Frontal cortex (tissue), 4 donors: ENCODE results near the gene PAK6. TPM values are rescaled to one million over a fixed set of nuclear protein-coding genes. Genes with fewer than 3 reads are reported as not detected.

Experiments used
- DNase-seq, 2 donors: peaks; one replicate each; pipeline ENCODE4 v3.0.0; 2012; ENCODE audit warnings: low spot score in 2 of 2
- FAIRE-seq: peaks from 2 replicates; lab custom pipeline; 2012; peaks lifted over from hg19 to GRCh38; lab: Jason Lieb, UNC
- total RNA-seq: library from RNA; depleted of rRNA; stranded (reverse); fragments of >200 nt; gene quantifications from one replicate; pipeline ENCODE4 v1.2.3, GENCODE V29; 2014
- donor health status: control.
- donor health status: control.
- donor health status: control.

The PAK6 gene
- total RNA-seq, 1 donor from 2014 or later, result 11.8 TPM

GRCh38 chr15:40272485-40273056, 33.7 kb downstream of the PAK6 start:
- DNase-seq (no peak), FAIRE-seq (no peak)

DNA sequence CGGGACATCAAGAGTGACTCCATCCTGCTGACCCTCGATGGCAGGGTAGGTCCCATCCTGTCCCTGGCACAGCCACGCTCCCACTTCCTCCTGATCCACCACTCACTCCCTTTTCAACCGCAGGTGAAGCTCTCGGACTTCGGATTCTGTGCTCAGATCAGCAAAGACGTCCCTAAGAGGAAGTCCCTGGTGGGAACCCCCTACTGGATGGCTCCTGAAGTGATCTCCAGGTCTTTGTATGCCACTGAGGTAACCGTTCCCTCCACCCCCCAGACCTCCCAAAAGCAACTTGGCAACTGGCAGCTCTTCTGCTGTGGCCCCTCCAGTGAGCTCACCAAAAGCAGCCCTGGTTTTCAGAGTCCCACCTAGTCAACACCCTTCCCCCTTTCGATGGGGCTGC, 34.6 kb downstream of the PAK6 start:
- DNase-seq (no peak), FAIRE-seq (no peak)

- DNase-seq (peak; percentile 72 to 83), FAIRE-seq (no peak)
These were observed 35.7 kb downstream of the PAK6 start for GRCh38 chr15:40274350-40275274.

GRCh38 chr15:40275523-40275922, 36.7 kb downstream of the PAK6 start:
- FAIRE-seq (no peak), DNase-seq (no peak)

DNA sequence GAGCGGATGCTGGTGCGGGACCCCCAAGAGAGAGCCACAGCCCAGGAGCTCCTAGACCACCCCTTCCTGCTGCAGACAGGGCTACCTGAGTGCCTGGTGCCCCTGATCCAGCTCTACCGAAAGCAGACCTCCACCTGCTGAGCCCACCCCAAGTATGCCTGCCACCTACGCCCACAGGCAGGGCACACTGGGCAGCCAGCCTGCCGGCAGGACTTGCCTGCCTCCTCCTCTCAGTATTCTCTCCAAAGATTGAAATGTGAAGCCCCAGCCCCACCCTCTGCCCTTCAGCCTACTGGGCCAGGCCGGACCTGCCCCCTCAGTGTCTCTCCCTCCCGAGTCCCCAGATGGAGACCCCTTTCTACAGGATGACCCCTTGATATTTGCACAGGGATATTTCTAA, 37.1 kb downstream of the PAK6 start:
- DNase-seq (no peak), FAIRE-seq (no peak)

DNA sequence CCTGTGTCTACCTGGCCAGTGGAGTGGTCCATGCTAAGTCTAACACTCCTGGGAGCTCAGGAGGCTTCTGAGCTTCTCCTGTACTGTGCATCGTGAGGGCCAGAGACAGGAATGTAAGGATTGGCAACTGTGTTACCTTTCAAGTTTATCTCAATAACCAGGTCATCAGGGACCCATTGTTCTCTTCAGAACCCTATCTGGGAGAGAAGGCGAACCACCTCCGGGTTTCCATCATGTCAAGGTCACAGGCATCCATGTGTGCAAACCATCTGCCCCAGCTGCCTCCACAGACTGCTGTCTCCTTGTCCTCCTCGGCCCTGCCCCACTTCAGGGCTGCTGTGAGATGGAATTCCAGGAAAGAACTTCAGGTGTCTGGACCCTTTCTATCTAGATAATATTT, 38.1 kb downstream of the PAK6 start:
- DNase-seq (no peak), FAIRE-seq (no peak)

GRCh38 chr15:40277471-40277870, 38.6 kb downstream of the PAK6 start:
- no peak for FAIRE-seq
- DNase-seq, result no peak

GRCh38 chr15:40278026-40278425, 39.2 kb downstream of the PAK6 start:
- no peak for FAIRE-seq
- no peak for DNase-seq

GRCh38 chr15:40279437-40280141, 40.7 kb downstream of the PAK6 start:
- DNase-seq (peak; percentile 84 to 88), FAIRE-seq (no peak)

DNA sequence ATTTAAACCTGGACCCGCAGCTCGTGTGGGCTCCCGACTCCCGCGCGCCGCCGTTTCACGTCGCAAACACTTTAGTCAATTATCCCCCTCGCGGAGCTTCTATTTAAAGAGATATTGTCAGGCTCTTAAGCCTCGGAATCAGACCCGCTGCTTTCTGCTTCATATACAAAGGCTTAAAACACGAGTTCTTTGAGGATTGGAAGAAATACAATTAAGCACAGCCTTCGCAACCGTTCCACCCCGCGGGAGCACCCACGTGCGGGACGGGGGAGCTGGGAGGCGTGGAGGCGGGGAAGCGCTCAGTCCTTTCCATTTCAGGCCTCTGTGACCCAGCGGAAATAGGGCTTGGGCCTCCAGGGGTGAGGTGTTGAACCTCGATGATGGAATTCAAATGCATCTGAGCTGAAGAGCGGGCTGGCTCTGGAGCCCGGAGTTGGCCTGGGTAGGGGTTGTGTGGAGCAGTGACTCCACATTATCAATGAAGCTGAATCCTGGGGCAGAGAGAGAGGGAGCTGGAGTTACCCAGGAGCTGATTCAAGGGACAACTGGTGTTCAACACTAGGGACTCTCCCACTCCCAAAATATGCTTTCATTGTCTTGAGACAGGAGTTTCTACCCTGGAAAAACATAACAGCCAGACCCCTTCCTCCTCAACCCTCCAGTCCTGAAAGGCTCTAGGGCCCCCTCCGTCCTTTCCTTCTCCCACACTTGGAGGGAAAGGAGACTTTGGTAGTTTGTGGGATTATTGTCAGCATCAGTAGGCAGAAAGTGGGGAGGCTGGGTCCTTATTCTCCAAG, 41.6 kb downstream of the PAK6 start:
- DNase-seq, result no peak
- no peak for FAIRE-seq

DNA sequence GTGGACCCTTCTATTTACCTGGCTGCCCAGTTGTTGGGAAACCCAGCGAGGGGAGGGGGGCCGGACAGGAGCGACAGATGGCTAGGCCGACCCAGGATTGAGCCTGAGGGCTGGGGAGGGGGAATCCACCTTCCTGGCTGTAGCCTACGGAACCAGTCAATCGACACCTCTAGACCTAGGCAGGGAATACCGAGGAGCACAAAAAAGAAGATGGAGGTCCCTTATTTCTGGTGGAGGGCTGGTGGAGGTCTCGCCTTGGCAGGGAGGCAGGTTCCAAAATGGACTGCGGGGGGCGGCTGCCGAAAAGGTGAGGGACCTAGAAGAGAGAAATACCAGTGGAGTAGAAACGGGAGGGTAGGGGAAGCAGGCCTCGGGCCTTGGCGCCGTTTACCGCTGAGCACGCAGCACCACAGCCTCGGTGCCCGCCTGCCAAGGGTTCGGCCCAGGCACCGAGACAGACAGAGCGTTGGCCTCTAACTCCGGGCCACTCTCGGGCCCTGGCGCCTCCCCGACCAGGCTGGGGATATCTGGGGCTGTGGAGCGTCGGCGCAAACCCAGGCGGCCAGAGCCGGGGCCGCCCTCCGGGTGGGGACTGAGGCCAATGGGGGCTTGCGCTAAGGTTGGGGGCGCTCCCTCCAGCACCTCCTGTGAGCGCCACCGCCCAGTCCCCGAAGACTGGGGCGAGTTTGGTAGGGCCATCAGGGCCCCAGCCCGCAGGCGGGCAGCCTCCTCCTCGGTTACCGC, 42.4 kb downstream of the PAK6 start:
- FAIRE-seq, result no peak
- DNase-seq, result no peak

- no peak for FAIRE-seq
These were observed 42.9 kb downstream of the PAK6 start for GRCh38 chr15:40281801-40282146.

DNA sequence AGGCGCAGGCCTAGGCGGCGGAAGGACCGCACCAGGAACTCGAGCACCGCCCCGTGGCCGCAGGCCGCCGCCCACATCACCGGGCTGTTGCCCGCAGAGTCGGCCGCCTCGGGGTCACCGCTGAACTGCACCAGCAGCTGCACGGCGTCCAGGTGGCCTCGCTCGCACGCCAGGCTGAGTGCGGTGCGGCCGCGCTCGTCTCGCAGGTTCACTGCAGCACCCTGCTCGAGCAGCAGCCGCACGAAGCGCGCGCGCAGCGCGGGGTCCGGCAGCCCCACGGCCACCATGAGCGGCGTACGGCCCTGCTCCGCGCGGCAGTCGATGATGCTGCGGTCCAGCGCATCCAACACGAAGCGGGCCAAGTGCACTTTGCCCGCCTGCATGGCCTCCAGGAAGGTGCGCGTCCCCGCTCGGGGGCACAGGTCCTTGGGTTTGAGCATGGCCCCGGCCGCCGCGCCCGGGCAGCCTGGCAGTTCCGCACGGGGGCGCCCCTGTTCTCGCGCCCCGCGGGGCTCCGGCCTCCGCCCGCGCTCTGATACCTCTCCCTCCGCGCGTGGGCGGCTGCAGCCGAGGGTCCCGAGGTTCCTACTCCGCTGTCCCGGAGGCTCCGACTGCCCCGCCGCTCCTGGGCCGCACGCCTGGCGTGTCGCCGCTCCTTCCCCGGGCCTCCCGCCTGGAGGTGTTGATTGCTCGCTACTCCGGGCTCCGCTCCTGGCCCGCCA, 43.4 kb downstream of the PAK6 start:
- FAIRE-seq, result no peak
- peak; percentile 52 to 61 for DNase-seq

More at GRCh38 chr15:40281801-40282146, 42.9 kb downstream of the PAK6 start:
- DNase-seq, result no peak

DNA sequence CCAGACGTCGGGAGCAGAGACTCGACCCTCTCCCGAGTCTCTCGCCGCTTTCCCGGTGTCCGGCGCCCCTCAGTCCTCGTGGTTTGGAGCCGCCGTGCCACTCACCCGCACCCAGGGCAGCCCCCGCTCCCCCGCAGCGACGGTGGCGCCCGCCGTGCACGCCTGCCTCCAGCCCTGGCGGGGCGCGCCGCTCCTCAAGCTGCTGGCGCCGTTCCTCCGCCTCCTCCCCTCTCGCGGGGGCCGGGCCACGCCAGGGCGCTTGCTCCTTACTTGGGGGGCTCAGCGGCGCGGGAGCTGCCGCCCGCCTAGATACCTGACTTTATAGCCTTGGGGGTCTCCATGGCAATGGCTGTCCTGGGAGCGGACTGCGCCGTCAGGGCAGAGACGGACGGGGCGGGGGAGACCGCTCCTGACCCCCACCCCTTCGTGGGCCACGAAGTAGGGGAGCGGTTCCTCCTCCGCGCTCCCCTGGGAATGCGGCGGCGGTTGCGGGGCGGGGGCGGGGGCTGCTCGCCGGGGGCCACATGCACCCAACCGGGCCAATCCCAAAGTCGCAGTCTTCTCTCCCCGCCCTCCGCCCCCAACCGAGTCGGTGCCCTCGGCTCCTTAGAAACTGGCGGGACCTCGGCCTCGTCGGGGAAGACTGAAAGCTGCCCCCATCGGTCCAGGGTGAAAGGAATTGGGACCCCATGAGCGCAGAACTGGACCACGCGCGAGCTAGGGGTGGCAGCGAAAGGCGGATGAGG, 44.2 kb downstream of the PAK6 start, which contains the start of gene ANKRD63:
ANKRD63 (minus strand) TSS at position 196 of the 746 bp plus-strand sequence. CDS start 478 bp downstream, outside the sequence.
- FAIRE-seq (no peak), DNase-seq (peak in 1 of 2 donors; percentile 56)

DNA sequence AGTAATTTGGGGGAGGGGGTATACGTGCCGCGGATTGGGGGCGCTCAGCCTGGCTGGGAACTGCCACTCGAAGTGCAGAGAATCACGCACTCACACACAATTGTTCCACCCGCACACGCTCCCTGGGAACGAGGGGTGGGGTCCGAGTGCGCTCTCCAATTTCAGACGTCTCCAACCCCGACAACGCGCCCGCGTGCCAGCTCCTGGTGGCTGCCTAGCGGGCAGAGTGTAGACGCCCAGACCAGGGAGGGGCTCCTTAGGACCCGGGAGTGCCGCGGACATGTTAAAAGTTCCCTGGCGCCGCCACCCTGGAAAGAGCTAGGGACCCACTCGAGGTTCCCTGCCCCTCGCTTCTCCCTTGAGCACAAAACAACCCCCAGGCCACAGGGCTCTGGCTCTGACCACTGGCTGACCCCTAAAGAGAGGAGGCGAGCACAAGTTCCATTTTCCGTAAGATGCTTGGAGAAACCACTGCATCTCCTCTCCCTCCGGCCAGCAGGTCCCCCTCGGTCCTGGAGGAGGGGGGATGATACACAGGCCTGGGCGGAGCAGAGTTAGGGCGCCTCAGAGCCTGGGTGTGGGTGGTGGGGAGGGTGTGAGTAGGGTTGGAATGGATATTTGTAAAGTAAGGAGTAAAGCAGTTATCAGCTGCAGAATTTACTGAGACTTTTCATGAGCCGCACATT, 44.9 kb downstream of the PAK6 start:
- no peak for FAIRE-seq
- no peak for DNase-seq

- FAIRE-seq (no peak), DNase-seq (no peak)
These were observed 46.3 kb downstream of the PAK6 start for GRCh38 chr15:40285151-40285550.

DNA sequence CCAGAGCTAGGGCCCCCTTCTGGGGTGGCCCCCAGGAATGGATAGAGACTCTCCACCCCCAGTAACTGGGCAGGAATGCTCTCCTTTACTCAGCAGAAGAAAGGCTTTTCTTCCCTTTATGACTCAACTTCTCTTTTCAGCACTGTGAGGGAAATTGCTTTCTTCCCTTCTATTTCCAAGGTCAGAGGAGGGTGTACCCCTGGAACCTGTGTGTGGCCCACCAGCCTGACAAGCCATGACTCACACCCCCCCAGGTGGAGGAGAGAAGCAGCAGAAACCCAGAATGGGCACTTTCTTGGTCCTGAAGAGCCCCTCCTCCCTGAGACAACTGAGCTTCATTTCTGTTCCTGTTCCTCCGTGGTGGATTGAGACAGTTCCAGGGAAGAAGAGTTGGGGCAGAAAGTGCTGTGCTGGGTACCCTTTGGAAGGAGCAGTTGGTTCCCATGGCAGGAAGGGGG, 46.7 kb downstream of the PAK6 start:
- no peak for FAIRE-seq
- DNase-seq, result no peak
